PC-3 (cell line): ENCODE measurements around the gene ETV1. TPM values are rescaled to one million over a fixed set of nuclear protein-coding genes. Genes with fewer than 3 reads are reported as not detected.

Source experiments
- ATAC-seq: fragments of 200-7000 bp; cut with Tn5 transposase; 2 replicates; pipeline ENCODE4 v1.9.1; 2020; ENCODE audit warnings: mild to moderate bottlenecking, moderate library complexity
- BruUV-seq: library from RNA; stranded (reverse); fragments of 400-500 nt; replicated peaks from 2 replicates; lab custom pipeline; 2021; lab: Mats Ljungman, UMichigan
- CTCF ChIA-PET: fragments of 300-600 bp; sonication (Branson Sonifier 250); formaldehyde crosslinking; loops from one replicate; lab custom pipeline; 2022; ENCODE audit warnings: antibody characterized with exemption; lab: Charles Lee
- POLR2A ChIA-PET: fragments of 300-600 bp; sonication (Branson Sonifier 250); formaldehyde crosslinking; loops from one replicate; lab custom pipeline; 2022; ENCODE audit warnings: antibody characterized with exemption; ENCODE audit not compliant: unreplicated experiment; lab: Charles Lee
- DNase-seq: peaks from one replicate; pipeline ENCODE4 v3.0.0-alpha.2; 2015
- H2AFZ ChIP-seq: fragments of 300-600 bp; sonication (generic); 2 replicates; pipeline ENCODE4 v1.6.0; 2016; ENCODE audit warnings: antibody characterized with exemption, low read length
- H3F3A ChIP-seq: fragments of 300-600 bp; sonication (generic); one replicate; pipeline ENCODE4 v1.6.0; 2017; ENCODE audit warnings: antibody characterized with exemption, low read length, control low read depth, mild to moderate bottlenecking; ENCODE audit not compliant: unreplicated experiment
- H3K27ac ChIP-seq: fragments of 300-600 bp; sonication (generic); 2 replicates; pipeline ENCODE4 v1.5.1; 2016; ENCODE audit warnings: mild to moderate bottlenecking, low read length
- H3K27me3 ChIP-seq: fragments of 300-600 bp; sonication (generic); 2 replicates; pipeline ENCODE4 v1.6.1; 2016; ENCODE audit warnings: low read length, mixed read lengths
- H3K36me3 ChIP-seq: fragments of 300-600 bp; sonication (generic); 2 replicates; pipeline ENCODE4 v1.6.1; 2016; ENCODE audit warnings: low read depth, mixed run types, low read length, mixed read lengths
- H3K4me1 ChIP-seq: fragments of 300-600 bp; sonication (generic); 2 replicates; pipeline ENCODE4 v1.5.1; 2016; ENCODE audit warnings: low read length; ENCODE audit not compliant: insufficient read depth
- H3K4me2 ChIP-seq: fragments of 300-600 bp; sonication (generic); 2 replicates; pipeline ENCODE4 v1.6.0; 2016; ENCODE audit warnings: low read length
- H3K4me3 ChIP-seq: fragments of 300-600 bp; sonication (generic); 2 replicates; pipeline ENCODE4 v1.5.1; 2016; ENCODE audit warnings: mild to moderate bottlenecking, low read length, mixed read lengths
- H3K79me2 ChIP-seq: fragments of 300-600 bp; sonication (generic); 2 replicates; pipeline ENCODE4 v1.6.1; 2017; ENCODE audit warnings: low read length, mixed read lengths
- H3K9ac ChIP-seq: fragments of 300-600 bp; sonication (generic); 2 replicates; pipeline ENCODE4 v1.6.0; 2016; ENCODE audit warnings: mild to moderate bottlenecking, low read length
- H3K9me2 ChIP-seq: fragments of 300-600 bp; sonication (generic); replicated peaks from 2 replicates; pipeline ENCODE4 v1.6.1; 2016; ENCODE audit warnings: mixed run types, low read length, mixed read lengths
- H3K9me3 ChIP-seq: fragments of 300-600 bp; sonication (generic); 2 replicates; pipeline ENCODE4 v1.6.1; 2016; ENCODE audit warnings: low read length, mixed read lengths
- H4K20me1 ChIP-seq: fragments of 300-600 bp; sonication (generic); 2 replicates; pipeline ENCODE4 v1.6.1; 2016; ENCODE audit warnings: low read length, mixed read lengths
- CTCF ChIP-seq: fragments of 300-600 bp; sonication (generic); conservative IDR thresholded peaks from 2 replicates; pipeline ENCODE4 v1.5.1; 2017; ENCODE audit warnings: antibody characterized with exemption, low read depth, mild to moderate bottlenecking, low read length
- EZH2 ChIP-seq: fragments of 300-600 bp; sonication (generic); IDR thresholded peaks from one replicate; pipeline ENCODE4 v1.6.1; 2017; ENCODE audit warnings: antibody characterized with exemption, mild to moderate bottlenecking, low read length; ENCODE audit not compliant: unreplicated experiment
- EZH2phosphoT487 ChIP-seq: fragments of 300-600 bp; sonication (generic); IDR thresholded peaks from 2 replicates; pipeline ENCODE4 v1.6.1; 2018; ENCODE audit warnings: mild to moderate bottlenecking, antibody characterized with exemption, low read length, borderline replicate concordance
- intact Hi-C: fragments of 100-400 bp; cut with micrococcal nuclease; formaldehyde crosslinking; loops from 2 replicates; pipeline ENCODE4 v1.9.0; 2023
- total RNA-seq: library from RNA; depleted of rRNA; stranded (reverse); fragments of >200 nt; gene quantifications from 2 replicates; pipeline ENCODE4 v1.2.3, GENCODE V29; 2014

ETV1 gene
- total RNA-seq, 1 experiment from 2014 or later = 20.6 TPM

GRCh38 chr7:13945670-13946069 lies 43.8 kb downstream of the ETV1 start:
- Histone ChIP-seq H3K9me2 (no peaks in the 10 kb centered on the region), H3K36me3 (no peaks in the 10 kb centered on the region), H3K9me3 (no peaks in the 10 kb centered on the region), H3K27me3 (no peaks in the 10 kb centered on the region), H3K4me1 (no peaks in the 10 kb centered on the region), H3K79me2 (no peaks in the 10 kb centered on the region), H4K20me1 (no peaks in the 10 kb centered on the region), H3K9ac (no peak overlapping the region), H3K4me3 (no peak overlapping the region), H3F3A (no peaks in the 10 kb centered on the region), H3K27ac (no peak overlapping the region), H3K4me2 (no peak overlapping the region), H2AFZ (no peak overlapping the region)
- intact Hi-C loops = loop anchor here (2.0 kb wide), 1 partner anchor 33 kb away; no protein-coding TSS in a partner anchor
- BruUV-seq = no TSS peak
- ChIA-PET POLR2A (no interaction called here), CTCF (no interaction called here)
- ATAC-seq (no peak), DNase-seq (no peak)
- TF ChIP-seq EZH2phosphoT487 = no peak
- no peak for TF ChIP-seq CTCF
- no peak for TF ChIP-seq EZH2

- Histone ChIP-seq H2AFZ (no peak overlapping the region), H3K9me2 (no peaks in the 10 kb centered on the region), H3K4me1 (no peaks in the 10 kb centered on the region), H4K20me1 (no peaks in the 10 kb centered on the region), H3K9ac (no peak overlapping the region), H3K27me3 (no peaks in the 10 kb centered on the region), H3K79me2 (no peaks in the 10 kb centered on the region), H3K27ac (no peak overlapping the region), H3K4me3 (no peak overlapping the region), H3K4me2 (no peak overlapping the region), H3F3A (no peaks in the 10 kb centered on the region), H3K36me3 (peaks cover 6% of the 10 kb centered on the region), H3K9me3 (no peaks in the 10 kb centered on the region)
- BruUV-seq = no TSS peak
- ATAC-seq = no peak
- intact Hi-C loops = no loop called here
- DNase-seq = no peak
- CTCF ChIA-PET = no interaction called here
- POLR2A ChIA-PET = no interaction called here
- TF ChIP-seq CTCF = no peak
These were observed 55.9 kb downstream of the ETV1 start for GRCh38 chr7:13933536-13933935.

DNA sequence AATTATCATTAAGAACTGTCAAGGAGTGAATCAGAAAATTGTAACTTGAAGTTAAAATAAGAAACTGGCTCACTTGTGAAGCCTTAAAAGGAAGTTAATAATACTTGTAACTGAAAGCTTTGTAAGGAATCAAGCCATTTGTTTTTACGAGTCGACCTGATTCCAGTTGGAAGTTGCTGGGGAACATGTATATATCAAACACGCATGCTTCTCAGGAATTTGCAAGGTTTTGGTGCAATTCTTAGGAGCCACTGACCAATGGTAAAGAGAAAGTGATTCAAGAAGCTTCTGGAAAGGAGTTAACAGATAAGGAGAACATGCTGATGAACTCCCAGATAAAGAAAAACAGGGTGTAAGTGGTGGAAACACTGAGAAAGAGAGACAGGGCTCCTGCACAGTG lies 56.4 kb downstream of the ETV1 start:
- H2AFZ ChIP-seq = no peak overlapping the region
- no peak overlapping the region for H3K4me3 ChIP-seq
- POLR2A ChIA-PET = no interaction called here
- no peaks in the 10 kb centered on the region for H3K9me3 ChIP-seq
- CTCF ChIA-PET = no interaction called here
- no peaks in the 10 kb centered on the region for H3K79me2 ChIP-seq
- intact Hi-C loops = no loop called here
- H3K9ac ChIP-seq = no peak overlapping the region
- BruUV-seq = no TSS peak
- H3K4me2 ChIP-seq = no peak overlapping the region
- H4K20me1 ChIP-seq = no peaks in the 10 kb centered on the region
- peaks cover 6% of the 10 kb centered on the region for H3K36me3 ChIP-seq
- H3K9me2 ChIP-seq = no peaks in the 10 kb centered on the region
- DNase-seq (no peak), ATAC-seq (no peak)
- H3F3A ChIP-seq = no peaks in the 10 kb centered on the region
- TF ChIP-seq CTCF = no peak
- TF ChIP-seq EZH2 = no peak
- no peak for TF ChIP-seq EZH2phosphoT487
- no peaks in the 10 kb centered on the region for H3K4me1 ChIP-seq
- no peaks in the 10 kb centered on the region for H3K27me3 ChIP-seq
- no peak overlapping the region for H3K27ac ChIP-seq
